ENCODE data around the gene GPR34.

Gene GPR34

DNA sequence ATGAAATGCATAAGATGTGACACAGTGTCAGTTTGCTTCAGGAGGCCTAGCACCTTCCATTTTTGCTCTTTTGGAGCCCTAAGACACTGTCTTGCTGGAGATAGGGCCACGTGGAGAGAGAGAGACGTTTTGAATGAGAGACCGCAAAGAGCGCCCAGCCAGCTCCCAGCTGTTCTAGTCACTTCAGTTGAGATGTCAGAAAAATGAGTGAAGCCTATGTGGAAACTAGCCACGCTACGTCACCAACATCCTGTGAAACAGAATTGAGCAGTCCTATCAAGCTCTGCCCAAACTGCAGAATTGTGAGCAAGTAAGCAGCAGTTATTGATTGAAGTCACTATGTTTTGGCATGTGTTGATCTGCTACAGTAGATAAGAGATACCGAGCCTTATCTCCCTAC, 48.3 kb downstream of the GPR34 start:
- DNase-seq (ENCODE audit: low read depth) = no peak

DNA sequence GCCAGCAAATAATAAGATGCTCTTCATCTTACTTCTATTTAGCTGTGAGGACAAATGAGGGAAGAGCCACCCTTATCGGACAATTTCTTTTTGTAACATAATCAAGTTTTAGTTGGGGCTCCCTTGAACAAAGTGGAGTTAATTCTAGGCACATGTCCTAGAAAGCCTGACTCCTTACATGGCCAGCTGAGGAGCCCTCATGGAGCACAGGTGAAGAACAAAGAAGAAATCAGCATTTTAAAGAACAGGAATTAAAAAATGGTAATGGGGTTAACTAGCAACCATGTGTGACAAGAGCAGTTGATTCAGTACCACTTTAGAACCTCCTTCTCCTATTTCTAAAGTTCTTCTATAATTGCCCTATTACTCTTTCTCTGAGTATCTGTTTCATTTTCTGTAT, 51.1 kb downstream of the GPR34 start:
- no peak for DNase-seq (ENCODE audit: low read depth)

All from stimulated activated CD8-positive, alpha-beta memory T cell treated with anti-CD3 and anti-CD28 coated beads, Interleukin-15, amount 100 ng/mL, for 1 hour (primary cell).